WTC11 (cell line): ENCODE results near the gene NFE2L3. TPM values are rescaled to one million over a fixed set of nuclear protein-coding genes. Genes with fewer than 3 reads are reported as not detected.

Experiments
- ATAC-seq: fragments of 200-7000 bp; cut with Tn5 transposase; 2 replicates; pipeline ENCODE4 v1.10.0; 2021; ENCODE audit warnings: mild to moderate bottlenecking, moderate library complexity
- CTCF ChIA-PET: fragments of 300-600 bp; sonication (Branson Sonifier 250); formaldehyde crosslinking; loops from one replicate; lab custom pipeline; 2021; ENCODE audit warnings: antibody characterized with exemption; lab: Charles Lee
- POLR2A ChIA-PET: fragments of 350-600 bp; sonication (Branson Sonifier 250); formaldehyde crosslinking; loops from one replicate; lab custom pipeline; 2021; ENCODE audit warnings: antibody characterized with exemption; lab: Charles Lee
- DNase-seq: peaks from one replicate; pipeline ENCODE4 v3.0.0; 2021; ENCODE audit warnings: low spot score
- H3K27ac Mint-ChIP-seq: 2 replicates; pipeline ENCODE4 v1.8.0; 2021; ENCODE audit warnings: mixed read lengths
- H3K27me3 Mint-ChIP-seq: 2 replicates; pipeline ENCODE4 v1.8.0; 2021; ENCODE audit warnings: low read depth, mild to moderate bottlenecking, moderate library complexity, mixed read lengths
- H3K36me3 Mint-ChIP-seq: 2 replicates; pipeline ENCODE4 v1.8.0; 2021; ENCODE audit warnings: mixed read lengths
- H3K4me1 Mint-ChIP-seq: 2 replicates; pipeline ENCODE4 v1.8.0; 2022; ENCODE audit warnings: mixed read lengths
- H3K4me3 Mint-ChIP-seq: 2 replicates; pipeline ENCODE4 v1.8.0; 2021; ENCODE audit warnings: mild to moderate bottlenecking, moderate library complexity, mixed read lengths
- H3K9me3 Mint-ChIP-seq: 2 replicates; pipeline ENCODE4 v1.8.0; 2021; ENCODE audit warnings: mixed read lengths
- ATF1 ChIP-seq: sonication (generic); formaldehyde crosslinking; IDR thresholded peaks from 2 replicates; pipeline ENCODE4 v1.8.1; 2023; ENCODE audit warnings: mild to moderate bottlenecking, moderate library complexity, missing genetic modification reagents
- ERG ChIP-seq: fragments of 250-450 bp; sonication (Bioruptor Pico); IDR thresholded peaks from 2 replicates; pipeline ENCODE4 v1.8.0; 2021; ENCODE audit warnings: mild to moderate bottlenecking
- GRHL2 ChIP-seq: fragments of 250-450 bp; sonication (Bioruptor Pico); IDR thresholded peaks from 2 replicates; pipeline ENCODE4 v1.8.0; 2022; ENCODE audit warnings: mild to moderate bottlenecking, moderate library complexity; ENCODE audit not compliant: insufficient replicate concordance, severe bottlenecking
- GTF2I ChIP-seq: fragments of 250-450 bp; sonication (Bioruptor Pico); conservative IDR thresholded peaks from 2 replicates; pipeline ENCODE4 v1.4.0; 2021; ENCODE audit warnings: mild to moderate bottlenecking
- JUN ChIP-seq: sonication (generic); formaldehyde crosslinking; IDR thresholded peaks from 2 replicates; pipeline ENCODE4 v1.8.0; 2023; ENCODE audit warnings: mild to moderate bottlenecking, missing genetic modification reagents
- NFATC4 ChIP-seq: fragments of 250-450 bp; sonication (Bioruptor Pico); IDR thresholded peaks from 2 replicates; pipeline ENCODE4 v1.9.0; 2021; ENCODE audit warnings: mild to moderate bottlenecking
- TP53 ChIP-seq: sonication (generic); formaldehyde crosslinking; IDR thresholded peaks from 2 replicates; pipeline ENCODE4 v1.8.1; 2023; ENCODE audit warnings: mild to moderate bottlenecking, missing genetic modification reagents
- ZNF138 ChIP-seq: sonication (generic); formaldehyde crosslinking; conservative IDR thresholded peaks from 2 replicates; pipeline ENCODE4 v1.8.1; 2022; ENCODE audit warnings: mild to moderate bottlenecking, moderate library complexity, missing genetic modification reagents
- ZNF425 ChIP-seq: fragments of 250-450 bp; sonication (Bioruptor Pico); conservative IDR thresholded peaks from 2 replicates; pipeline ENCODE4 v1.9.0; 2021; ENCODE audit warnings: mild to moderate bottlenecking
- ZNF532 ChIP-seq: fragments of 250-450 bp; sonication (Bioruptor Pico); IDR thresholded peaks from 2 replicates; pipeline ENCODE4 v1.9.0; 2021; ENCODE audit warnings: mild to moderate bottlenecking, borderline replicate concordance
- ZNF671 ChIP-seq: fragments of 250-450 bp; sonication (Bioruptor Pico); IDR thresholded peaks from 2 replicates; pipeline ENCODE4 v1.8.0; 2021; ENCODE audit warnings: mild to moderate bottlenecking
- total RNA-seq: library from RNA; stranded (reverse); gene quantifications from 3 replicates; pipeline ENCODE4 v1.2.3, GENCODE V29; 2021
- TF ChIP-seq, protein P1 (sequence below): sonication (generic); formaldehyde crosslinking; IDR thresholded peaks from 2 replicates; pipeline ENCODE4 v1.8.0; 2023; ENCODE audit warnings: mild to moderate bottlenecking, missing genetic modification reagents

The NFE2L3 gene
- total RNA-seq, 1 experiment from 2014 or later = 66.8 TPM

- TF ChIP-seq ZNF532 = 0 out of 2 replicates have a peak, but pooled peaks have one; percentile 33
- TF ChIP-seq, protein P1, sequence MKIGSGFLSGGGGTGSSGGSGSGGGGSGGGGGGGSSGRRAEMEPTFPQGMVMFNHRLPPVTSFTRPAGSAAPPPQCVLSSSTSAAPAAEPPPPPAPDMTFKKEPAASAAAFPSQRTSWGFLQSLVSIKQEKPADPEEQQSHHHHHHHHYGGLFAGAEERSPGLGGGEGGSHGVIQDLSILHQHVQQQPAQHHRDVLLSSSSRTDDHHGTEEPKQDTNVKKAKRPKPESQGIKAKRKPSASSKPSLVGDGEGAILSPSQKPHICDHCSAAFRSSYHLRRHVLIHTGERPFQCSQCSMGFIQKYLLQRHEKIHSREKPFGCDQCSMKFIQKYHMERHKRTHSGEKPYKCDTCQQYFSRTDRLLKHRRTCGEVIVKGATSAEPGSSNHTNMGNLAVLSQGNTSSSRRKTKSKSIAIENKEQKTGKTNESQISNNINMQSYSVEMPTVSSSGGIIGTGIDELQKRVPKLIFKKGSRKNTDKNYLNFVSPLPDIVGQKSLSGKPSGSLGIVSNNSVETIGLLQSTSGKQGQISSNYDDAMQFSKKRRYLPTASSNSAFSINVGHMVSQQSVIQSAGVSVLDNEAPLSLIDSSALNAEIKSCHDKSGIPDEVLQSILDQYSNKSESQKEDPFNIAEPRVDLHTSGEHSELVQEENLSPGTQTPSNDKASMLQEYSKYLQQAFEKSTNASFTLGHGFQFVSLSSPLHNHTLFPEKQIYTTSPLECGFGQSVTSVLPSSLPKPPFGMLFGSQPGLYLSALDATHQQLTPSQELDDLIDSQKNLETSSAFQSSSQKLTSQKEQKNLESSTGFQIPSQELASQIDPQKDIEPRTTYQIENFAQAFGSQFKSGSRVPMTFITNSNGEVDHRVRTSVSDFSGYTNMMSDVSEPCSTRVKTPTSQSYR (CRISPR knock-in tag) = no peak
- no peak for TF ChIP-seq GRHL2 (CRISPR knock-in tag)
- 0 out of 2 replicates have a peak, but pooled peaks have one; percentile 11 for TF ChIP-seq ZNF671 (CRISPR knock-in tag)
- no peak for TF ChIP-seq ZNF138 (CRISPR knock-in tag)
- TF ChIP-seq GTF2I = no peak
- TF ChIP-seq ATF1 = no peak
These were observed 30.7 kb downstream of the NFE2L3 start (continued) for GRCh38 chr7:26182706-26183105.

- TF ChIP-seq ZNF425 (CRISPR knock-in tag) = peak; percentile 13; the same call in 1 of the 2 replicates
- no peak for TF ChIP-seq JUN (CRISPR knock-in tag)
- 0 out of 2 replicates have a peak, but pooled peaks have one; percentile 11 for TF ChIP-seq ZNF671 (CRISPR knock-in tag)
- TF ChIP-seq ZNF532 = peak; percentile 3; the same call in 1 of the 2 replicates
- 0 out of 2 replicates have a peak, but pooled peaks have one; percentile 10 for TF ChIP-seq NFATC4 (CRISPR knock-in tag)
- TF ChIP-seq ERG = 0 out of 2 replicates have a peak, but pooled peaks have one; percentile 55
- no peak for TF ChIP-seq TP53 (CRISPR knock-in tag)
- ChIA-PET POLR2A (interaction anchor here (1.1 to 1.6 kb wide), 2 partner anchors 8 to 32 kb away, joined by 4 to 5 read pairs; partner anchors contain the start of gene NFE2L3), CTCF (interaction anchor here (1.7 to 2.1 kb wide), 4 partner anchors 93 to 291 kb away, joined by 5 to 14 read pairs (median 8); no protein-coding TSS in a partner anchor)
- no peaks in the 10 kb centered on the region for H3K9me3 Mint-ChIP-seq
- DNase-seq = no peak
- no peak for ATAC-seq
- no peaks in the 10 kb centered on the region for H3K27me3 Mint-ChIP-seq
- H3K4me1 Mint-ChIP-seq = peaks cover 42% of the 10 kb centered on the region
- H3K4me3 Mint-ChIP-seq = no peak overlapping the region
- peak overlapping the region; percentile 92 for H3K27ac Mint-ChIP-seq
- H3K36me3 Mint-ChIP-seq = peaks cover 49% of the 10 kb centered on the region
These were observed 31.7 kb downstream of the NFE2L3 start for GRCh38 chr7:26183545-26184280.
